Calu3 (cell line): ENCODE measurements around the gene TNFRSF9. TPM values are rescaled to one million over a fixed set of nuclear protein-coding genes. Genes with fewer than 3 reads are reported as not detected.

Experiments used
- BruUV-seq: library from RNA; stranded (reverse); fragments of 400-500 nt; replicated peaks from 2 replicates; lab custom pipeline; 2021; lab: Mats Ljungman, UMichigan
- CTCF ChIA-PET: fragments of 300-600 bp; sonication (Branson Sonifier 250); formaldehyde crosslinking; loops from one replicate; lab custom pipeline; 2022; ENCODE audit warnings: antibody characterized with exemption; lab: Charles Lee
- DNase-seq: peaks from one replicate; pipeline ENCODE4 v3.0.0; 2022
- H3K27ac Mint-ChIP-seq: one replicate; pipeline ENCODE4 v1.8.0; 2022; ENCODE audit warnings: mixed read lengths; ENCODE audit not compliant: unreplicated experiment
- H3K27me3 Mint-ChIP-seq: one replicate; pipeline ENCODE4 v1.8.0; 2022; ENCODE audit warnings: mixed read lengths; ENCODE audit not compliant: unreplicated experiment
- H3K36me3 Mint-ChIP-seq: one replicate; pipeline ENCODE4 v1.8.0; 2022; ENCODE audit warnings: mild to moderate bottlenecking, moderate library complexity, mixed read lengths; ENCODE audit not compliant: insufficient read depth, unreplicated experiment
- H3K4me1 Mint-ChIP-seq: one replicate; pipeline ENCODE4 v1.8.0; 2022; ENCODE audit warnings: mild to moderate bottlenecking, low read depth, mixed read lengths; ENCODE audit not compliant: unreplicated experiment
- H3K4me3 Mint-ChIP-seq: one replicate; pipeline ENCODE4 v1.8.0; 2022; ENCODE audit warnings: mild to moderate bottlenecking, low read depth, moderate library complexity, mixed read lengths; ENCODE audit not compliant: unreplicated experiment
- H3K9me3 Mint-ChIP-seq: one replicate; pipeline ENCODE4 v1.8.0; 2022; ENCODE audit warnings: low read depth, mixed read lengths; ENCODE audit not compliant: unreplicated experiment
- CTCF ChIP-seq: fragments of 200-600 bp; IDR thresholded peaks from one replicate; pipeline ENCODE4 v1.8.0; 2022; ENCODE audit warnings: antibody characterized with exemption; ENCODE audit not compliant: unreplicated experiment
- intact Hi-C: fragments of 100-400 bp; cut with micrococcal nuclease; formaldehyde crosslinking; loops from one replicate; pipeline ENCODE4 v1.10.0; 2022; ENCODE audit not compliant: unreplicated experiment
- total RNA-seq: library from RNA; stranded (reverse); gene quantifications from 2 replicates; pipeline ENCODE4 v1.2.3, GENCODE V29; 2022

TNFRSF9 gene
- total RNA-seq, 1 experiment from 2014 or later: 0.42 TPM

- BruUV-seq: no TSS peak
- peaks cover 29% of the 10 kb centered on the region for H3K36me3 Mint-ChIP-seq
- intact Hi-C loops: no loop called here
- H3K27me3 Mint-ChIP-seq: no peaks in the 10 kb centered on the region
- H3K9me3 Mint-ChIP-seq: no peaks in the 10 kb centered on the region
- CTCF ChIA-PET: interaction anchor here (0.5 to 1.5 kb wide), 11 partner anchors 14 to 737 kb away, joined by 3 to 10 read pairs (median 4); partner anchors contain the start of gene PARK7
- no peak overlapping the region for H3K4me3 Mint-ChIP-seq
- H3K27ac Mint-ChIP-seq: no peak overlapping the region
- peak; percentile 88 for TF ChIP-seq CTCF
- DNase-seq: peak; percentile 83
- H3K4me1 Mint-ChIP-seq: no peaks in the 10 kb centered on the region
These were observed 34.7 kb upstream of the TNFRSF9 start for GRCh38 chr1:7975212-7975865.

GRCh38 chr1:7973086-7973485 lies 32.4 kb upstream of the TNFRSF9 start:
- DNase-seq: no peak
- no TSS peak for BruUV-seq
- Mint-ChIP-seq H3K9me3 (no peaks in the 10 kb centered on the region), H3K4me3 (no peak overlapping the region), H3K27me3 (no peaks in the 10 kb centered on the region), H3K4me1 (no peaks in the 10 kb centered on the region), H3K36me3 (peaks cover 32% of the 10 kb centered on the region), H3K27ac (no peak overlapping the region)
- no peak for TF ChIP-seq CTCF
- CTCF ChIA-PET: no interaction called here
- intact Hi-C loops: no loop called here

- peaks cover 32% of the 10 kb centered on the region for H3K36me3 Mint-ChIP-seq
- BruUV-seq: no TSS peak
- H3K27ac Mint-ChIP-seq: no peak overlapping the region
- peaks cover under 1% of the 10 kb centered on the region for H3K4me1 Mint-ChIP-seq
- H3K4me3 Mint-ChIP-seq: no peak overlapping the region
- no peak for TF ChIP-seq CTCF
- H3K9me3 Mint-ChIP-seq: no peaks in the 10 kb centered on the region
- CTCF ChIA-PET: interaction anchor here (0.6 kb wide), 1 partner anchor 244 kb away, joined by 6 read pairs; no protein-coding TSS in a partner anchor
- DNase-seq: no peak
- intact Hi-C loops: no loop called here
- H3K27me3 Mint-ChIP-seq: no peaks in the 10 kb centered on the region
These were observed 31.6 kb upstream of the TNFRSF9 start for GRCh38 chr1:7972285-7972684.

- peaks cover 8% of the 10 kb centered on the region for H3K4me1 Mint-ChIP-seq
- H3K4me3 Mint-ChIP-seq: no peak overlapping the region
- H3K27me3 Mint-ChIP-seq: no peaks in the 10 kb centered on the region
- H3K27ac Mint-ChIP-seq: no peak overlapping the region
- H3K9me3 Mint-ChIP-seq: no peaks in the 10 kb centered on the region
- peaks cover 40% of the 10 kb centered on the region for H3K36me3 Mint-ChIP-seq
- no peak for DNase-seq
- no peak for TF ChIP-seq CTCF
- intact Hi-C loops: no loop called here
- CTCF ChIA-PET: interaction anchor here (1.0 kb wide), 1 partner anchor 343 kb away, joined by 3 read pairs; no protein-coding TSS in a partner anchor
- no TSS peak for BruUV-seq
These were observed 30.4 kb upstream of the TNFRSF9 start for GRCh38 chr1:7971024-7971423.
